ENCODE measurements around the gene SAP25. TPM values are rescaled to one million over a fixed set of nuclear protein-coding genes. Genes with fewer than 3 reads are reported as not detected.
"Not testable (repeated sequence)": the region's sequence is repeated elsewhere in the genome, so short reads cannot be mapped to it uniquely, and the experiment has no call there.

SAP25 gene
- total and polyA plus RNA-seq, 8 donors: 4.5 to 11.4 (median 7.9) TPM

- intact Hi-C loops (cut with DNase I): loop anchor here in 1 of 2 donors (2.0 to 5.0 kb wide), 2 partner anchors 35 to 126 kb away; partner anchors contain the start of gene GIGYF1
Observed at GRCh38 chr7:100566018-100566531, 7.6 kb downstream of the SAP25 start.

DNA sequence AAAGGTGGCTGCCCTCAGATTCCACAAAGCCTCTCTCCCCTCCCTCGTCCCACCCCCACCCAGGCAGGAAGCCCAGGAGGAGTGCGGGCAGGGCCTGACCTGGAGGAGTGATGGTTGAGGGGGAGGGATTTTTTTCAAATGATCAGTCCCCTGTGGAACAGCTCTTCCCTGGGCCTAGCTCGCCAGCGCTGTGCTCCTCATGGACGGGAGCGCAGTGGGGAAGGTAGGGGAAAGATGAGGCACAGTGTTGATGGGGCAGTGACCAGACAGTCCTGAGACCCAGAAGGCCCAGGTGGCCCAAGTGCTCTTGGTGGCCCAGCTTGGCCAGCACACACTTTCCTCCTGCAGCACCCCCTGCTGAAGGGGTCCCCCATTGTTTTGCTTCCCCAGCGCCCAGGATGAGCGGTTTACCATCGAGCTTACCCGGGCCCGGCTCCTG lies 8.5 kb downstream of the SAP25 start:
- Histone ChIP-seq H3K27me3 (peaks cover 0 to 9% of the 10 kb centered on the region in 2 donors), H3K9me3 (no peaks in the 10 kb centered on the region), H3K36me3 (peaks cover 0 to 29% of the 10 kb centered on the region in 2 donors), H3K4me1 (peaks cover 3 to 15% of the 10 kb centered on the region in 2 donors), H3K27ac (no peak overlapping the region), H3K4me3 (no peak overlapping the region)
- TF ChIP-seq, protein P1, sequence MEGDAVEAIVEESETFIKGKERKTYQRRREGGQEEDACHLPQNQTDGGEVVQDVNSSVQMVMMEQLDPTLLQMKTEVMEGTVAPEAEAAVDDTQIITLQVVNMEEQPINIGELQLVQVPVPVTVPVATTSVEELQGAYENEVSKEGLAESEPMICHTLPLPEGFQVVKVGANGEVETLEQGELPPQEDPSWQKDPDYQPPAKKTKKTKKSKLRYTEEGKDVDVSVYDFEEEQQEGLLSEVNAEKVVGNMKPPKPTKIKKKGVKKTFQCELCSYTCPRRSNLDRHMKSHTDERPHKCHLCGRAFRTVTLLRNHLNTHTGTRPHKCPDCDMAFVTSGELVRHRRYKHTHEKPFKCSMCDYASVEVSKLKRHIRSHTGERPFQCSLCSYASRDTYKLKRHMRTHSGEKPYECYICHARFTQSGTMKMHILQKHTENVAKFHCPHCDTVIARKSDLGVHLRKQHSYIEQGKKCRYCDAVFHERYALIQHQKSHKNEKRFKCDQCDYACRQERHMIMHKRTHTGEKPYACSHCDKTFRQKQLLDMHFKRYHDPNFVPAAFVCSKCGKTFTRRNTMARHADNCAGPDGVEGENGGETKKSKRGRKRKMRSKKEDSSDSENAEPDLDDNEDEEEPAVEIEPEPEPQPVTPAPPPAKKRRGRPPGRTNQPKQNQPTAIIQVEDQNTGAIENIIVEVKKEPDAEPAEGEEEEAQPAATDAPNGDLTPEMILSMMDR (IDR thresholded peaks at IDR 0.05): no peak
- ATAC-seq (no peak), DNase-seq (peak in 1 of 4 donors; percentile 49)
- intact Hi-C loops (cut with DNase I): loop anchor here in 1 of 2 donors (5.0 kb wide), 1 partner anchor 127 kb away; the partner anchor contains the start of gene GIGYF1

More at GRCh38 chr7:100566018-100566531, 7.6 kb downstream of the SAP25 start:
- Histone ChIP-seq H3K4me3 (no peak overlapping the region), H3K9me3 (no peaks in the 10 kb centered on the region), H3K27me3 (peaks cover 0 to 15% of the 10 kb centered on the region in 2 donors), H3K27ac (no peak overlapping the region), H3K4me1 (peaks cover 12 to 24% of the 10 kb centered on the region in 2 donors), H3K36me3 (peaks cover 0 to 29% of the 10 kb centered on the region in 2 donors)
- ATAC-seq: no peak
- peak in 1 of 4 donors; percentile 62 for DNase-seq
- TF ChIP-seq, protein P1 (IDR thresholded peaks at IDR 0.05): no peak

DNA sequence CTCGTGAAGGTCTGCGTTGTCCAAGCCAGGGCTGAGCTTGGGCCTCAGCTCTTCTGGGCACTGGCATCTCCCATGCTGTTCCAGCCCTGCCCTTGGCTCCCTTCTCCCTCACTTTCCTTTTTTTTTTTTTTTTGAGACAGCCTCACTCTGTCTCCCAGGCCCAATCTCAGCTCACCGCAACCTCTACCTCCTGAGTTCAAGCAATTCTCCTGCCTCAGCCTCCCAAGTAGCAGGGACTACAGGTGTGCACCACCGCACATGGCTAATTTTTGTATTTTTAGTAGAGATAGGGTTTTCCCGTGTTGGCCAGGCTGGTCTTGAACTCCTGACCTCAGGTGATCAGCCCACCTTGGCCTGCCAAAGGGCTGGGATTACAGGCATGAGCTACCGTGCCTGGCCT lies 9.3 kb downstream of the SAP25 start:
- H3K9me3 ChIP-seq; H3K27me3 ChIP-seq; H3K4me3 ChIP-seq; intact Hi-C loops (cut with DNase I); ATAC-seq; H3K27ac ChIP-seq; DNase-seq: not testable (repeated sequence)
- Histone ChIP-seq H3K4me1 (peaks cover 0 to 11% of the 10 kb centered on the region in 2 donors), H3K36me3 (peaks cover 0 to 29% of the 10 kb centered on the region in 2 donors)

GRCh38 chr7:100563809-100564400 lies 9.8 kb downstream of the SAP25 start:
- H3K36me3 ChIP-seq: peaks cover 0 to 29% of the 10 kb centered on the region in 2 donors
- H3K27me3 ChIP-seq: no peaks in the 10 kb centered on the region
- ATAC-seq (peak; percentile 79), DNase-seq (peak in 3 of 4 donors; percentile 66 to 93 (median 78))
- intact Hi-C loops (cut with DNase I): no loop called here
- TF ChIP-seq, protein P1 (IDR thresholded peaks at IDR 0.05): peak; percentile 94 to 97
- no peak overlapping the region for H3K27ac ChIP-seq
- peaks cover 0 to 12% of the 10 kb centered on the region in 2 donors for H3K4me1 ChIP-seq
- no peak overlapping the region for H3K4me3 ChIP-seq
- H3K9me3 ChIP-seq: no peaks in the 10 kb centered on the region

DNA sequence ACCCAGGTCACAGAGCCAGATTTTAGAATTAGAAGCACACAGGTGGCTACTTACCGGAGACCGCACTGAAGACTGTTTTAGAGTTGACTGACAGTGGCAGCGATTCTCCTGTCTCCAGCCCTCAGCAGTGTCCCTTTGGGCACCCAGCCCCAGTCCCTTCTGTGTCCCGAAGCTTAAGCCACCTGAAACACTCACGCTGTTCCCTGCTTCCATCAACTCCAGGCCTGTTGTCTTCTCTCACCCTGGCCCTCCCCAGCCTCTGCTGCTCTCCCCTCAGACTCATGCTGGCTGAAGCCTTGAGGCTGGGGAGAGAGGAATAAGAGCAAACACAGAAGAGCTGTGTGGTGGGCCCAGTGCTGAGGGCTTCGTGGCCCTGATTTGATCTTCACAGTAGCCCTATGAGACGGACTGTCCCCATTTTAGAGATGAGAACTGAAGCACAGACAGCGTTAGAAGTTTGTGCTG lies 10.6 kb downstream of the SAP25 start:
- Histone ChIP-seq H3K4me3 (no peak overlapping the region), H3K27ac (no peak overlapping the region), H3K27me3 (no peaks in the 10 kb centered on the region), H3K36me3 (peaks cover 0 to 29% of the 10 kb centered on the region in 2 donors), H3K9me3 (no peaks in the 10 kb centered on the region), H3K4me1 (peaks cover 0 to 12% of the 10 kb centered on the region in 2 donors)
- no peak for DNase-seq
- no peak for ATAC-seq
- TF ChIP-seq, protein P1 (IDR thresholded peaks at IDR 0.05): no peak
- intact Hi-C loops (cut with DNase I): no loop called here

Measured in left lung (tissue), 10 donors.